Putamen (tissue), 1 donor: ENCODE results near the gene TMPRSS11B.
A peak's percentile ranks its signal among the peaks of the same experiment; 100 is the strongest.
"Not testable (repeated sequence)": the region's sequence is repeated elsewhere in the genome, so short reads cannot be mapped to it uniquely, and the experiment has no call there.

Source experiments
- DNase-seq: peaks from one replicate; pipeline ENCODE4 v3.0.0-alpha.2; 2016; ENCODE audit warnings: low spot score

Gene TMPRSS11B

DNA sequence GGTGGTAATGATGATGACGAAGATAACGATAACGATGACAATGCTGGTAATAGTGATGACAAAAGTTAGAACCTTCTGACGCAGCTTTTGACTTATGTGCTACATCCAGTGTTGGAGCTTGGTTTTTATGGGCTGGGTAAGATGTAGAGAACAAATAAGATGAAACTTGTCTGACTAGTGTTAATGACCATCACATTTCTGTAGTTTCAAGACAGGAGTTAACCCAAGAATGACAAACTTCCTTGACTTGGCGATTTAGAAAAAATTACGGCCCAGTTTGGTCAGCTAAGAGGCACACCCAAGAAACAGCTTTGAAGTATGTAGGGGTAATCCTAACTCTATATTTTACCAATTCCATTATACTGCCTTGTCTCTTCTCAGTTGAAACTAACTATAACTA is at the start of gene TMPRSS11B:
Gene TMPRSS11B (minus strand): TSS at position 101 of the 400 bp plus-strand sequence. CDS start 136 bp downstream, outside the sequence.
- DNase-seq, result no peak

DNA sequence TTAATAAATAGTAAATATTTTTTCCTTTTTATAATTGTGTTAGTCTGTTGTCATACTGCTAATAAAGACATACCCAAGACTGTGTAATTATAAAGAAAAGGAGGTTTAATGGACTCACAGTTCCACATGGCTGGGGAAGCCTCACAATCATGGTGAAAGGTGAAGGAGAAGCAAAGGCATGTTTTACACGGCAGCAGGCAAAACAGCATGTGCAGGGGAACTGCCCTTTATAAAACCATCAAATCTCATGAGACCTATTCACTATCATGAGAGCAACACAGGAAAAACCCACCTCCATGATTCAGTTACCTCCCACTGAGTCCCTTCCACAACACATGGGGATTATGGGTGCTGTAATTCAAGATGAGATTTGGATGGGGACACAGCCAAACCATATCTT is 45.8 kb upstream of the TMPRSS11B start:
- DNase-seq, result no peak

- DNase-seq, result no peak
Measured at GRCh38 chr4:68288393-68288740, 42.9 kb upstream of the TMPRSS11B start.

DNA sequence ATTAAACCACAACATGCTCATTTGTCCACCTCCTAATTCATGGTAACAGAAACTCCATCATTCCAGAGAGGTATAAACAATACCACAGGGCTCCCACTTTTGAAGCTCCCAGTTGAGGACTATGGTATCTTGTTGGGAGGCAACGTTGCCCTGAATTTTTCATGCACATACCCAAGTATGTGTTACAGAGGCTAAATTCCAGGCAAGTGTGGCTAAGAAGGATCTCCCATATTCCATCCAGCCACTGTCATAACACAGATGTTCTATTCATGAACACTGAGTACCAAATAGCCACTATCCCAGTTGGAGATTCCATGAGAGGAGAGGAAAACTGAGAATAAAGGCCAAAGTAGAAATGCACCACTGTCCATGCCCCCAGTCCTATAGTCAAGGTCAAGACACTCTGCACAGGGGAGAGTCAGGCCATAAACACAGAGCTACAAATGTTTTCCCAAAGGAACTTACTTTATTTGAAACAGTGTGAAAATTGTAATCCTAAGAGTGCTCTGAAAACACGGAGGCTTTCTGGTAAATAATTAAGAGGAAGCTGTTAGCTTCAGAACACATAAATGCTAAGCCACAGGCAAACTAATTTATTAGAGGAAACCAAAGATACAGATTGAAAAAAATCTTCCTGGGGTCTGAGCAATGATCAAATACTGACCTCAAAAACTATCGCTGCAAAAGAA is 42.4 kb upstream of the TMPRSS11B start:
- DNase-seq, result no peak

DNA sequence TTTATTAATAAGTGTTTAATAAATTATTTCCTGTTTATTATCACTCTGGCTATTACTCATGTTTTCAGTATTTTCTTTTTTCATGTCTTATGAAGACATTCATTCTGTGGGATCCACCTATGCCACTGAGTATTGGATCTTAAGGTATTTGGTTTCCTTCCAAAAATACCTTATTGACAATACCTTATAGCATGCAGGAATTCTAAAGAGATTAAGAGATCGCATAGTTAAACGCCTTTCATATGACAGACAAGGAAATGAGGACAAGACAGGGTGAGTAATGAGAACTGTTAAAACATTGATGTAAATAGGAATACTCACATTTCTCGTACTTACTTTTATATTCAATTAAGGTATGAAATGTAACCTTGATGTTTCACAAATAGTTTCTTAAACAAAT is 38.2 kb upstream of the TMPRSS11B start:
- no peak for DNase-seq

DNA sequence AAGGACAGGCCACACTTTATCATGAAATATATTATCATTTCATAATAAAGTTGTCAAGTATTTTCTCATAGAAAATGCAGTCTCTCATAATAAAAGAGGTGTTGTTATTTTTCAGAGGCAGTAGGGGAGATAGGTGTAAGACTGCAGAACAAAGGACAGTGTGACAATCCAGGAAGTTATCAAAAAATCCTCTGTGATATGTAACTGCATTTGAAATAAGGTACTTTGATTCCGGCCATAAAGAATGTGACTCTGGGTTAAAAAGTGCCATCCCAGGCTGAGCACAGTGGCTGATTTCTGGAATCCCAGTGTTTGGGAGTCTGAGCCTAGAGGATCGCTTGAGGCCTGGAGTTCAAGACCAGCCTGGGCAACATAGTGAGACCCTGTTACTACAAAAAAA is 37.6 kb upstream of the TMPRSS11B start:
- no peak for DNase-seq

GRCh38 chr4:68281796-68282740 is 36.6 kb upstream of the TMPRSS11B start:
- not testable (repeated sequence) for DNase-seq

GRCh38 chr4:68278029-68278428 is 32.5 kb upstream of the TMPRSS11B start:
- no peak for DNase-seq

DNA sequence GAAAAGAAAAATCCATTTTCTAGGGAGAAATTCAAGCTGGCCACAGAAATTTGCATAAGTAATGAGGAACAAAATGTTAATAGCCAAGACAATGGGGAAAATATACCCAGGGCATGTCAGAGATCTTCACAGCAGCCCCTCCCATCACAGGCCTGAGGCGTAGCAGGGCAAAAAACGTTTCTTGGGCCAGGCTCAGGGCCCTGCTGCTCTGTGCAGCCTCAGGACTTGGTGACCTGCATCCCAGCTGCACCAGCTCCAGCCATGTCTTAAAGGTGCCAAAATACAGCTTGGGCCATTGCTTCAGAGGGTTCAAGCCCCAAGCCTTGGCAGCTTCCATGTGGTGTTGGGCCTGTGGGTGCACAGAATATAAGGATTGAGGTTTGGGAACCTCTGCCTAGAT is 32.1 kb upstream of the TMPRSS11B start:
- no peak for DNase-seq

DNA sequence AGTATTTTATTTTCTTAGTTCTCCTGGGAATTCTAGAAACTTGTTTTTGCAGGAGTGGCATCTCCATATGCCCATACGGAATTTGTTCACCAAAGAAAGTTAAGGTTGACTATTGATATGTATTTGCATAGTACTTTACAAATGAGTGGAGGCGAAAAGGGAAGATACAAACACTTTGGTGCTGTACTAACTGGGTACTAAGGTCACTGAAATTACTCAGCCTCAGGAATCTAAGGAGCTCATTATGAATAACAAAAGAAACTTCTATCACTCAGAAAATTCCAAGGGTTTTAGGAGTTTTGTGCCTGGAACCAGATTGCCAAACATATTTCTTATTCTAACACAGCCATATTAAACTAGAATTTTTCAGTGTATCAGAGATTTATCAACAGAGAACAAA is 27.4 kb upstream of the TMPRSS11B start:
- DNase-seq, result no peak

- no peak for DNase-seq
Measured at GRCh38 chr4:68272380-68272779, 26.9 kb upstream of the TMPRSS11B start.

- peak; percentile 57 for DNase-seq
Measured at GRCh38 chr4:68271851-68272357, 26.4 kb upstream of the TMPRSS11B start.

DNA sequence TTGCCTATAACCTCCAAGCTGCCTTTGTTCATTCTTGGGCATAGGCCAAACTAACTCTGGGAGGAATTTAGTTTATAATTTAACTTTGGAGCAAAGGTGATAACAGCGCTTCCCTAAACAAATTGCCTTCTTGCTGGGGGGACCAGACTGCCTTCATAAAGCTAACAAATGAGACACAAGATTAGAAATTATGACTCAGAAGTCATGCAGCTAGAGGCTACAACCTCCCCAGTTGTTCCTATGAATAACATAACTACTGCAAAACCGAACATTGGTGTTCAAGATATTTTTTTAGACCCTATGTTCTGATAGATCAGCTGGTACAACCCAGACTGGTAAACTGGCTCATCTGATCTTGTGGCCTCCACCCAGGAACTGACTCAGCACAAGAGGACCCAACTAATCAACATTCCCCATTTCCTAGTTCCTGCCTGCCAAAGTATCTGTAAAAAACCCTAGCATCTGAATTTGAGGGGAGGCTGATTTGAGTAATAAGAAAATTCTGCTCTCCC is 22.0 kb upstream of the TMPRSS11B start:
- DNase-seq, result no peak

DNA sequence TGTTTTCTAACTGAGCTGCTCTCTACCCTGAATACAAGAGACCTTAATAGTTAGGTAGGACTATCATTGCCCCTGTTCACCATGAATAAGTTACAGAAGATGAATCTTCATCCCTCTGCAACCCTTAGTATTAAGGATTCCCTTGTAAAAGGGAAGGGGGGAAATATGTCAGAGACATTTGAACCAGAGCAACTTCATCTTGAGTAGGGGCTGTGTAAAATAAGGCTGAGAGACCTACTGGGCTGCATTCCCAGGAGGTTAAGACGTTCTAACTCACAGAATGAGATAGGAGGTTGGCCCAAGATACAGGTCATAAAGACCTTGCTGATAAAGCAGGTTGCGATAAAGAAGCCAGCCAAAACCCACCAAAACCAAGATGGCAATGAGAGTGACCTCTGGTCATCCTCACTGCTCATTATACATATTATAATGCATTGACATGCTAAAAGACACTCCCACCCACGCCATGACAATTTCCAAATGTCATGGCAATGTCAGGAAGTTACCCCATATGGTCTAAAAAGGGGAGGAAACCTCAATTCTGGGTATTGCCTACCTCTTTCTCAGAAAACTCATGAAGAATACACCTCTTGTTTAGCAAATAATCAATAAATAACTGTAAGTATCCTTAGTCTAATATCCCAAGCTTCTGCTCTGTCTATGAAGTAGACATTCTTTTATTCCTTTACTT is 19.5 kb upstream of the TMPRSS11B start:
- no peak for DNase-seq

DNA sequence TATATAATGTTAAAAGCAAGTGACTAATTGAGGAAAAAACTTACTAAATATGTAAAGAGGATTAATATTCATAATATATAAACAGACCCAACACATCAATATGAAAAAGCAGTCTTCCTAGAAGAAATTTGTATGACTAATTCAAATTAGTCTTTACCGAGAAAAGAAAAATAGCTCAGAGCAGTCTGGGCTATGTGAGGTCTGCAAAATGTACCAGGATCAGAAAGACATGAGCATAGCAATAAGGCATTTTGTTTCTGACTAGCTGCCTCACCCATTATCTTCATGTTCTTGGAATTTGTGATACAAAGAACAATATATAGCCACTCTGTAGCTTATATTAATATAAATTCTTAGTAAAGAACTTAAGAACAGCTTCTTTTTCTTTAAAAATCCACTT is 13.7 kb upstream of the TMPRSS11B start:
- no peak for DNase-seq

- DNase-seq, result no peak
Measured at GRCh38 chr4:68257719-68258118, 12.2 kb upstream of the TMPRSS11B start.

DNA sequence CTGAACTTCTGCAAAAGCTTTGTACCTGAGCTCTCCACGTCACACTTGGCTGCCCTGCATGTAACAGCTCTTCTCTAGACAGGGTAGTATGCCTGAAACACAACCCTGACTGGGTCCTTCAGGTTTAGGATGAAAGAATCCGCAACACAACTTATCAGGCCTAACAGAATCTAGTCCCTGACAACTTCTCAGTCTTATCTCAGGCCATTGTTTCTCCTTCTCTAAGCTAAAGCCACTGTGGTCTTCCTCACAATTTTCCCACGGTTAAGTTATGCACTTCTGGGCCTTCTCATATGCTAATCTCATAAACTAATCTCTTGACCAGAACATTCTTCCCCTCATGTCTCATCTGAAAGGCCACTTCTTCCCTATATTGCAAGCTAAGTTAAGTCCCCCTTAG is 10.8 kb upstream of the TMPRSS11B start:
- no peak for DNase-seq

DNA sequence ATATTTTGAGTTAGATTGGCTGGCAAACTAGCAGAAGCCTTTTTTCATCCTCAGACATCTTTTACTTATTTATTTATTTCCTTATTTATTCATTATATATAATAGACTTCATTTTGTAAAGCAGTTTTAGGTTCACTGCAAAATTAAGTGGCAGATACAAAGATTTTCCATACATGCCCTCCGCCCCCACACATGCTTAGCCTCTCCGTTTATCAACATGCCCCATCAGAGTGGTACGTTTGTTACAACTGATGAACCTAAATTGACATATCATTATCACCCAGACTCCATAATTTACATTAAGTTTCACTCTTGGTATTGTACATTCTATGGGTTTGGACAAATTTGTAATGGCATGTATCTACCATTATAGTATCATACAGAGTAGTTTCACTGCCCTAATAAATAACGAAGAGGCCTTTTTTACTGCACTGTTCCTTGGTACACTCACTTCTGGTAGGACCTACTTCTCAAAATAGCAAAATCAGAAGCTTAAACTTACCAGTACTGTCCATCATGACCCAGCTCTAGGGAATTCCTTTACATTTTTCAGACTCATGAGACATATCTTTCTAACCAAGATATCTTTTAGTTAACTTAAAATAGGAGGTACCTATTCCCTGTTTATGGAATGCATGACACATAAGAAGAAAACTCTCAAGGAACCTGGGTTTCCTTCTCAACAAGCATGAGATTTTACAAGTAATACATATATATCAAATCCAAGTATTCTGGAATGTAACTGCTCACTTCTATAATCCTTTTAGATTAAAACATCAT is 4.8 kb upstream of the TMPRSS11B start:
- DNase-seq, result no peak

- DNase-seq, result no peak
Measured at GRCh38 chr4:68249434-68249833, 3.9 kb upstream of the TMPRSS11B start.

GRCh38 chr4:68240620-68241019 is 4.9 kb downstream of the TMPRSS11B start:
- no peak for DNase-seq

GRCh38 chr4:68228568-68228967 is 16.9 kb downstream of the TMPRSS11B start:
- no peak for DNase-seq

DNA sequence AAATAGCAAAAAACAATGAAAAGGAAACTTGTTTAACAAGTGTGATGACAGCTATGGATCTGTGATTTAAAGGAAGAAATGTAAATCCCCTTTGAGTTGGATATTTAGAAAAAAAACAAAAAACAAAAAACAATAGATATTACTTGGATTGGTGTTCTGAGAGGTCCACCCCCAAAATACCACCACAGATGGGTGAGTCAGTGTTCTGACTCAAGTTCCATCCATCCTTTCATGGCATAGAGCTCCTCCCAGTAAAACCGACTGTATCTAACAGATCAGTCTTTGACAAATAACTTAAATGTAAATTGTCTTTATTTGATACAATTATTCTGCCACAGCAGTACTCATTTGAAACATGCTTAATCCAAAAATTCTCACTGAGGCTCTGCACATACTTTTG is 27.4 kb downstream of the TMPRSS11B start:
- DNase-seq, result no peak
